ENCODE results near the gene ZNF26.

- TF ChIP-seq, protein P1, sequence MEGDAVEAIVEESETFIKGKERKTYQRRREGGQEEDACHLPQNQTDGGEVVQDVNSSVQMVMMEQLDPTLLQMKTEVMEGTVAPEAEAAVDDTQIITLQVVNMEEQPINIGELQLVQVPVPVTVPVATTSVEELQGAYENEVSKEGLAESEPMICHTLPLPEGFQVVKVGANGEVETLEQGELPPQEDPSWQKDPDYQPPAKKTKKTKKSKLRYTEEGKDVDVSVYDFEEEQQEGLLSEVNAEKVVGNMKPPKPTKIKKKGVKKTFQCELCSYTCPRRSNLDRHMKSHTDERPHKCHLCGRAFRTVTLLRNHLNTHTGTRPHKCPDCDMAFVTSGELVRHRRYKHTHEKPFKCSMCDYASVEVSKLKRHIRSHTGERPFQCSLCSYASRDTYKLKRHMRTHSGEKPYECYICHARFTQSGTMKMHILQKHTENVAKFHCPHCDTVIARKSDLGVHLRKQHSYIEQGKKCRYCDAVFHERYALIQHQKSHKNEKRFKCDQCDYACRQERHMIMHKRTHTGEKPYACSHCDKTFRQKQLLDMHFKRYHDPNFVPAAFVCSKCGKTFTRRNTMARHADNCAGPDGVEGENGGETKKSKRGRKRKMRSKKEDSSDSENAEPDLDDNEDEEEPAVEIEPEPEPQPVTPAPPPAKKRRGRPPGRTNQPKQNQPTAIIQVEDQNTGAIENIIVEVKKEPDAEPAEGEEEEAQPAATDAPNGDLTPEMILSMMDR (IDR thresholded peaks at IDR 0.05): no peak
- no peak for TF ChIP-seq POLR2A (IDR thresholded peaks at IDR 0.05)
These were observed 18.4 kb upstream of the ZNF26 start for GRCh38 chr12:132967736-132968135.
